Activated CD4-positive, alpha-beta T cell treated with anti-CD3 and anti-CD28 coated beads, Interleukin-2, amount 10 ng/mL, durations not matched to agents 7 days and 5 days (primary cell): ENCODE results near the gene ROBO1. TPM values are rescaled to one million over a fixed set of nuclear protein-coding genes. Genes with fewer than 3 reads are reported as not detected.

Experiments
- CTCF ChIA-PET: fragments of 350-600 bp; sonication (Branson Sonifier 250); formaldehyde crosslinking; loops from one replicate; lab custom pipeline; 2021; ENCODE audit warnings: antibody characterized with exemption; lab: Charles Lee
- POLR2A ChIA-PET: fragments of 350-600 bp; sonication (Branson Sonifier 250); formaldehyde crosslinking; loops from one replicate; lab custom pipeline; 2021; ENCODE audit warnings: antibody characterized with exemption; lab: Charles Lee
- DNase-seq: peaks from one replicate; pipeline ENCODE4 v3.0.0-alpha.2; 2020
- H3K27ac Mint-ChIP-seq: one replicate; pipeline ENCODE4 v1.8.0; 2021; ENCODE audit warnings: mild to moderate bottlenecking, moderate library complexity, mixed read lengths
- H3K27me3 Mint-ChIP-seq: one replicate; pipeline ENCODE4 v1.8.0; 2021; ENCODE audit warnings: mixed read lengths
- H3K36me3 Mint-ChIP-seq: one replicate; pipeline ENCODE4 v1.8.0; 2021; ENCODE audit warnings: low read depth, mixed read lengths
- H3K4me1 Mint-ChIP-seq: one replicate; pipeline ENCODE4 v1.8.0; 2021; ENCODE audit warnings: mixed read lengths
- H3K4me3 Mint-ChIP-seq: one replicate; pipeline ENCODE4 v1.8.0; 2021; ENCODE audit warnings: mild to moderate bottlenecking, moderate library complexity, mixed read lengths
- H3K9me3 Mint-ChIP-seq: one replicate; pipeline ENCODE4 v1.8.0; 2021; ENCODE audit warnings: mixed read lengths
- total RNA-seq, 2 experiments: library from RNA; stranded (reverse); gene quantifications; one replicate each; pipeline ENCODE4 v1.2.3, GENCODE V29; 2021

Gene ROBO1
- total RNA-seq, 2 experiments from 2014 or later, result 0.55 to 0.62 TPM

DNA sequence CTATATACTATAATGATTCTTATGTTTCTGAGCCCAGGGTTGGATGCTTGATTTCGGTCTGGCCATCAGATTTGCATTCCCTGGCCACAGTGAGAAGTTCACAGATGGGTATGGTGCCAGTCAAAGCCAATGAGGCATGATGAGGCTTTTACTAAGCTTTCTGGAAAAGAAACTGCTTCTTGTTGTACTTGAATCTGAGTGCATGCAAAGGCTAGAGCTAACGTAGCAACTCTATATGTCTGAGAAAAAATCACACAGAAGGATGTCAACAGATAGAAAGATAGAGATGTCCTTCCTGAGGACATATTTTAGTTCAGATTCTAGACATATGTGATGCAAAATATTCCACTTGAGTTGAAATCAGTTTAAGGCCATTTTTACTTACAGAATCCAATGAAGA, 608.1 kb downstream of the ROBO1 start:
- H3K36me3 Mint-ChIP-seq, result no peaks in the 10 kb centered on the region
- POLR2A ChIA-PET, result no interaction called here
- no peak overlapping the region for H3K4me3 Mint-ChIP-seq
- H3K27me3 Mint-ChIP-seq, result no peaks in the 10 kb centered on the region
- CTCF ChIA-PET, result no interaction called here
- H3K4me1 Mint-ChIP-seq, result no peaks in the 10 kb centered on the region
- no peak overlapping the region for H3K27ac Mint-ChIP-seq
- no peak for DNase-seq
- H3K9me3 Mint-ChIP-seq, result no peaks in the 10 kb centered on the region

DNA sequence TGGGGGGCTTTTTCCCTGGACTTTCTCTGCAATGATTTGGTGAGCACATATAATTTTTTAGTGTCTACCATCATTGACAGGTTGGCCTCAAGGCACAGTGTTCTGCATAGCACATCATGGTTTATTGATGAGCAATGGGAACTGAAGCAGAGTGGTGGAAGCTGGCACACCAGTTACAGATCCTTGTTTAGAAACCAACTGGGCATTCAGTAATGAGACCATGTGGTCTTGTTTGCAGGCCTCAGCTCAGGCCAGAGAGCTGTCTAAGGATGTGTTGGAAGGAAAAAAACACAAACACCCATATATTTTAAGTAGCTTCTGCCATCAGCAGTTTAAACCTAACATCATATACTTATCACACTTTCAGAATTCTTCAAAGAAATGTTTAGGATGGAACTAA, 610.6 kb downstream of the ROBO1 start:
- no peak overlapping the region for H3K27ac Mint-ChIP-seq
- no peaks in the 10 kb centered on the region for H3K27me3 Mint-ChIP-seq
- no peak for DNase-seq
- POLR2A ChIA-PET, result no interaction called here
- no peaks in the 10 kb centered on the region for H3K9me3 Mint-ChIP-seq
- H3K4me3 Mint-ChIP-seq, result no peak overlapping the region
- H3K4me1 Mint-ChIP-seq, result no peaks in the 10 kb centered on the region
- CTCF ChIA-PET, result no interaction called here
- H3K36me3 Mint-ChIP-seq, result no peaks in the 10 kb centered on the region

DNA sequence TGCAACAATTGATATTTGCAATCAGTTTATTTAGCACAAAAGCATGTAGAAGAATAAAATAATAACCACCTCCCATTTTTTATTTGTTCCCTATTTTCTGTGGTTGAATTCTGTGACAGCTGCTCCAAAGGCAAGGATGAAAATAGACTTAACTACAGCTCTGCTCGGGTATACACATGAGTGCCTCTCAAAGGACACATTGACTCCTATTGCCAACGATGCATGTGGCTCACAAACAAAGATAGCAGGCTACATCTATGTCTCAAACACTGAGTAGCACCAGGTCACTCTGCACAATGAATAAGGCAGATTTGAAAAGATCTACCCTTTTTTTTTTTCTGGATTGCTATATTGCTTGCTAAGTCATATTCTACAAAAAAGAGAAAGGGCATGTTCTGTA, 612.9 kb downstream of the ROBO1 start:
- Mint-ChIP-seq H3K27ac (no peak overlapping the region), H3K4me1 (no peaks in the 10 kb centered on the region), H3K27me3 (no peaks in the 10 kb centered on the region), H3K4me3 (no peak overlapping the region), H3K9me3 (no peaks in the 10 kb centered on the region), H3K36me3 (no peaks in the 10 kb centered on the region)
- no peak for DNase-seq
- ChIA-PET CTCF (no interaction called here), POLR2A (no interaction called here)

DNA sequence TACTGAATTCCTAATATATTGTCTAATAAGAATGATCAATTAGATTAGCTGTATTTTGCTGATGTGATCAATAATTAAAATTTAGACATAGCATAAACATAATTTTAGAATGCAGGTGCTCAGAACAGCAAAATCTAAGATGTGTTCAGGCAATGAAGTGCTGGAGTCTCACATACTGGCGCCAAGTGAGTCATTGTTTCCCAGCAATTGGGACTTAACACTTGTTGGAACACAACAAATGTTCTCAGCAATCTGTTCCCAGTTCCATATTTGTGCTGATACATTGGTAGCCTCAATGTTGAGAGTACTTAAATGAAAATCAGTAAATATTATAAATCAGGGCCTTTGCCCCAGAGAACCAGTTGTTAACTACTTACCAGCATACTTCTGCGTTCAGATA, 619.0 kb downstream of the ROBO1 start:
- Mint-ChIP-seq H3K4me1 (no peaks in the 10 kb centered on the region), H3K9me3 (no peaks in the 10 kb centered on the region), H3K27ac (no peak overlapping the region), H3K27me3 (no peaks in the 10 kb centered on the region), H3K36me3 (no peaks in the 10 kb centered on the region), H3K4me3 (no peak overlapping the region)
- no peak for DNase-seq
- CTCF ChIA-PET, result no interaction called here
- POLR2A ChIA-PET, result no interaction called here

DNA sequence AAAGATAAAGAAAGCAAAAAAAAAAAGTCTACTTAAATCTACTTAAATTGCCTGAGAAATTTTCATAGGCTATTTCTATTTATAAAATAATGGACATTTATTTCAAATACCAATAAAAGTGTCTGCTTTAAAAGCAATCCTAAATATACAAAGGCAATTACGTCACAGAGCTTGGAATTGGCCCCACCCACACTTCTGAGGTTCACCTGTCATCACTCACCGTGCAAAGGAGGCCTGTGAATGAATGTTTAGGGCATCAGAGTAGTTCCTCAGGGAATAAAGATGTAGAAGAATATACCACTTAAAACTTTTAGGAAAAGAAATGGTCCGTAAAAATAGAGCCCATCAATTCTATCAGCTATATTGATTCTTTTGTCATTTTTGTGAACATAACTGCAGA, 621.8 kb downstream of the ROBO1 start:
- Mint-ChIP-seq H3K27ac (no peak overlapping the region), H3K4me3 (no peak overlapping the region), H3K27me3 (no peaks in the 10 kb centered on the region), H3K4me1 (no peaks in the 10 kb centered on the region), H3K36me3 (no peaks in the 10 kb centered on the region), H3K9me3 (no peaks in the 10 kb centered on the region)
- ChIA-PET POLR2A (no interaction called here), CTCF (no interaction called here)
- DNase-seq, result no peak

- no peak overlapping the region for H3K4me3 Mint-ChIP-seq
- POLR2A ChIA-PET, result no interaction called here
- no peaks in the 10 kb centered on the region for H3K9me3 Mint-ChIP-seq
- no peaks in the 10 kb centered on the region for H3K27me3 Mint-ChIP-seq
- CTCF ChIA-PET, result no interaction called here
- H3K36me3 Mint-ChIP-seq, result no peaks in the 10 kb centered on the region
- no peaks in the 10 kb centered on the region for H3K4me1 Mint-ChIP-seq
- H3K27ac Mint-ChIP-seq, result no peak overlapping the region
- no peak for DNase-seq
These were observed 627.1 kb downstream of the ROBO1 start for GRCh38 chr3:79140708-79141107.

GRCh38 chr3:79139395-79140068, 628.3 kb downstream of the ROBO1 start:
- Mint-ChIP-seq H3K4me1 (no peaks in the 10 kb centered on the region), H3K36me3 (no peaks in the 10 kb centered on the region), H3K9me3 (no peaks in the 10 kb centered on the region), H3K4me3 (no peak overlapping the region), H3K27ac (no peak overlapping the region), H3K27me3 (no peaks in the 10 kb centered on the region)
- ChIA-PET POLR2A (no interaction called here), CTCF (no interaction called here)
- DNase-seq, result no peak

DNA sequence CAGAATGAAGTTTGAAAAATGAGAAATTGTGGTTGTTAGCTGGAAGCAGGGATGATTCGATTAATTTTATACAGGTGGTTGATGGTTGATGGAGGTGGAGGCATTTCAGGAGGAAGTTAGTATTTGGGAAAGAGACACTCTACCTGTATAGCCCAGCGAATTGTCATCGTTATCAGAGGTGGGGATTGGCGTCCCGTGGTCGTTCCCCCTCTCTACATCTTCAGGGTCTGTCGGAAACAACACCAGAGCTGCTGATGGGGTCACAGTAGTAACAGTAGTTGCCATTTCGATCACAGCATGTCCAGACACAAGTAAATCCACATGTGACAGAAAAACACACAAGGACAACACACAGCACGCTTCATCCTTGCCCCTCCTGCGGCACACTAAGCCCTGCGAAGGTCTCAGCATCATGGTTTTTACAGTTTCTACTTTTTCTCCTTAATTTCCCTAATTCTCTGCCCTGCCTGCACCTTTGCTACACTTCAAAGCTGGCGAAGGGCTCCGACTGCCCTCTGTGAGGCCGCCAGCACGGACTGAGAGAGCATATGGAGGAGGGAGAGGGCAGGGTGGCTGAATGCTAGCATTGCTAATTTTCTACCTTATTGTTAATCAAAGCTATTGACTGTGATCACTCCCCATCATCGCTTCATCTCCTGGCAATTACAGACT, 642.3 kb downstream of the ROBO1 start:
- no peak for DNase-seq
- POLR2A ChIA-PET, result no interaction called here
- Mint-ChIP-seq H3K27ac (no peak overlapping the region), H3K4me3 (no peak overlapping the region), H3K9me3 (no peaks in the 10 kb centered on the region), H3K4me1 (no peaks in the 10 kb centered on the region), H3K36me3 (no peaks in the 10 kb centered on the region), H3K27me3 (no peaks in the 10 kb centered on the region)
- CTCF ChIA-PET, result no interaction called here

GRCh38 chr3:79115458-79115857, 652.3 kb downstream of the ROBO1 start:
- POLR2A ChIA-PET, result no interaction called here
- Mint-ChIP-seq H3K4me3 (no peak overlapping the region), H3K27me3 (no peaks in the 10 kb centered on the region), H3K4me1 (no peaks in the 10 kb centered on the region), H3K36me3 (no peaks in the 10 kb centered on the region), H3K27ac (no peak overlapping the region), H3K9me3 (no peaks in the 10 kb centered on the region)
- no peak for DNase-seq
- CTCF ChIA-PET, result no interaction called here

DNA sequence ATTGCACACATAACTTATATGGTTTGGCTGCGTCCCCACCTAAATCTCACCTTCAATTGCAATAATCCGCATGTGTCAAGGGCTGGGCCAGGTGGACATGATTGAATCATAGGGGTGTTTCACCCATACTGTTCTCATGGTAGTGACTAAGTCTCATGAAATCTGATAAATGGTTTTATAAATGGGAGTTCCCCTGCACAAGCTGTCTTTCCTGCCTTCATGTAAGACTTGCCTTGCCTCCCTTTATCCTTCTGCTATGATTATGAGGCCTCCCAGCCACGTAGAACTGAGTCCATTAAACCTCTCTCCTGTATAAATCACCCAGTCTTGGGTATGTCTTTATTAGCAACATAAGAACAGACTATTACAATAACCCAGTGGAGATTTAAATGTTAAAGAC, 653.9 kb downstream of the ROBO1 start:
- DNase-seq, result no peak
- Mint-ChIP-seq H3K27me3 (no peaks in the 10 kb centered on the region), H3K4me3 (no peak overlapping the region), H3K27ac (no peak overlapping the region), H3K9me3 (no peaks in the 10 kb centered on the region), H3K4me1 (no peaks in the 10 kb centered on the region), H3K36me3 (no peaks in the 10 kb centered on the region)
- ChIA-PET POLR2A (no interaction called here), CTCF (interaction anchor here (0.5 kb wide), 1 partner anchor 1624 kb away, joined by 3 read pairs; no protein-coding TSS in a partner anchor)

- DNase-seq, result no peak
- H3K36me3 Mint-ChIP-seq, result no peaks in the 10 kb centered on the region
- ChIA-PET POLR2A (no interaction called here), CTCF (no interaction called here)
- no peaks in the 10 kb centered on the region for H3K4me1 Mint-ChIP-seq
- H3K27ac Mint-ChIP-seq, result no peak overlapping the region
- no peaks in the 10 kb centered on the region for H3K9me3 Mint-ChIP-seq
- H3K27me3 Mint-ChIP-seq, result no peaks in the 10 kb centered on the region
- H3K4me3 Mint-ChIP-seq, result no peak overlapping the region
These were observed 656.3 kb downstream of the ROBO1 start for GRCh38 chr3:79111375-79112052.

- Mint-ChIP-seq H3K4me1 (no peaks in the 10 kb centered on the region), H3K27ac (no peak overlapping the region), H3K27me3 (no peaks in the 10 kb centered on the region), H3K9me3 (no peaks in the 10 kb centered on the region), H3K4me3 (no peak overlapping the region), H3K36me3 (no peaks in the 10 kb centered on the region)
- ChIA-PET CTCF (no interaction called here), POLR2A (no interaction called here)
- DNase-seq, result no peak
These were observed 658.0 kb downstream of the ROBO1 start for GRCh38 chr3:79109754-79110153.

- Mint-ChIP-seq H3K36me3 (no peaks in the 10 kb centered on the region), H3K27me3 (no peaks in the 10 kb centered on the region), H3K4me1 (no peaks in the 10 kb centered on the region), H3K27ac (no peak overlapping the region), H3K9me3 (no peaks in the 10 kb centered on the region), H3K4me3 (no peak overlapping the region)
- ChIA-PET CTCF (interaction anchor here (0.6 kb wide), 1 partner anchor 10 kb away, joined by 3 read pairs; no protein-coding TSS in a partner anchor), POLR2A (no interaction called here)
- DNase-seq, result no peak
These were observed 664.5 kb downstream of the ROBO1 start for GRCh38 chr3:79103307-79103706.
